Measurements from ENCODE around the gene CDK16. TPM values are rescaled to one million over a fixed set of nuclear protein-coding genes. Genes with fewer than 3 reads are reported as not detected.

The CDK16 gene
- total RNA-seq, 1 donor, result 91.6 TPM

DNA sequence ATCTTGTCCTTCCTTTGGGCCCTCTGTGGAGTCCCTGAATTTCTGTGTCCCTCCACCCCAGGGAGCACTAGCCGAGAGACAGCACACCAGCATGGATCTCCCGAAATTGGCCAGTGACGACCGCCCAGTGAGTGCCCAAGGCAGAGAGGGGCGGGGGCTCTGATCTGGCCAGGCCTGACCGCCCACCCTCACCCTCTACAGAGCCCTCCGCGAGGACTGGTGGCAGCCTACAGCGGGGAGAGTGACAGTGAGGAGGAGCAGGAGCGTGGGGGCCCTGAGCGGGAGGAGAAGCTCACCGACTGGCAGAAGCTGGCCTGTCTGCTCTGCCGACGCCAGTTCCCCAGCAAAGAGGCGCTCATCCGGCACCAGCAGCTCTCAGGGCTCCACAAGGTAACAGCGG is 33.2 kb upstream of the CDK16 start:
- no peak for DNase-seq (ENCODE audit: low read depth)
- no peak overlapping the region for H3K4me3 ChIP-seq (ENCODE audit: low read depth, low read length)
- TF ChIP-seq, protein P1, sequence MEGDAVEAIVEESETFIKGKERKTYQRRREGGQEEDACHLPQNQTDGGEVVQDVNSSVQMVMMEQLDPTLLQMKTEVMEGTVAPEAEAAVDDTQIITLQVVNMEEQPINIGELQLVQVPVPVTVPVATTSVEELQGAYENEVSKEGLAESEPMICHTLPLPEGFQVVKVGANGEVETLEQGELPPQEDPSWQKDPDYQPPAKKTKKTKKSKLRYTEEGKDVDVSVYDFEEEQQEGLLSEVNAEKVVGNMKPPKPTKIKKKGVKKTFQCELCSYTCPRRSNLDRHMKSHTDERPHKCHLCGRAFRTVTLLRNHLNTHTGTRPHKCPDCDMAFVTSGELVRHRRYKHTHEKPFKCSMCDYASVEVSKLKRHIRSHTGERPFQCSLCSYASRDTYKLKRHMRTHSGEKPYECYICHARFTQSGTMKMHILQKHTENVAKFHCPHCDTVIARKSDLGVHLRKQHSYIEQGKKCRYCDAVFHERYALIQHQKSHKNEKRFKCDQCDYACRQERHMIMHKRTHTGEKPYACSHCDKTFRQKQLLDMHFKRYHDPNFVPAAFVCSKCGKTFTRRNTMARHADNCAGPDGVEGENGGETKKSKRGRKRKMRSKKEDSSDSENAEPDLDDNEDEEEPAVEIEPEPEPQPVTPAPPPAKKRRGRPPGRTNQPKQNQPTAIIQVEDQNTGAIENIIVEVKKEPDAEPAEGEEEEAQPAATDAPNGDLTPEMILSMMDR (IDR thresholded peaks at IDR 0.05; ENCODE audit: insufficient read depth, low read length), result no peak

DNA sequence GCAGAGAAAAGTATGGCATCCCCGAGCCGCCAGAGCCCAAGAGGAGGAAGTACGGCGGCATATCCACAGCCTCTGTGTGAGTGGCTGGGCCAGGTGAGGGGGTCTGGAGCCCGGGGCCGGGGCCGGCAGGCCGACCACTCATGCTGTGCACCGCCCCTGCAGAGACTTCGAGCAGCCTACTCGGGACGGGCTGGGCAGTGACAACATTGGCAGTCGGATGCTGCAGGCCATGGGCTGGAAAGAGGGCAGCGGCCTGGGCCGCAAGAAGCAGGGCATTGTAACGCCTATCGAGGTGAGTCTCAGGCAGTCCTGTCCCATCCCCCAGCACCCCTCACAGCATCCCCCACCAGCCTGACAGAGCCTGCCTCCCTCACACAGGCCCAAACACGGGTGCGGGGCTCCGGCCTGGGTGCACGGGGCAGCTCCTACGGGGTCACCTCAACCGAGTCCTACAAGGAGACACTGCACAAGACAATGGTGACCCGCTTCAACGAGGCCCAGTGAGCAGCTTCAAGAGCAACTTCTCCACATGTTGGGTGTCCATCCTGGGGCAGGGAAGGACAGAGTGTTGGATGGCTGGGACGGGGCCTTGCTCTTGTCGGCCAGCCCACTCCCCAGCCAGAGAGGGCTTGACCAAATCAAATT is 32.3 kb upstream of the CDK16 start:
- DNase-seq (ENCODE audit: low read depth), result no peak
- TF ChIP-seq, protein P1 (IDR thresholded peaks at IDR 0.05; ENCODE audit: insufficient read depth, low read length), result no peak
- no peak overlapping the region for H3K4me3 ChIP-seq (ENCODE audit: low read depth, low read length)

DNA sequence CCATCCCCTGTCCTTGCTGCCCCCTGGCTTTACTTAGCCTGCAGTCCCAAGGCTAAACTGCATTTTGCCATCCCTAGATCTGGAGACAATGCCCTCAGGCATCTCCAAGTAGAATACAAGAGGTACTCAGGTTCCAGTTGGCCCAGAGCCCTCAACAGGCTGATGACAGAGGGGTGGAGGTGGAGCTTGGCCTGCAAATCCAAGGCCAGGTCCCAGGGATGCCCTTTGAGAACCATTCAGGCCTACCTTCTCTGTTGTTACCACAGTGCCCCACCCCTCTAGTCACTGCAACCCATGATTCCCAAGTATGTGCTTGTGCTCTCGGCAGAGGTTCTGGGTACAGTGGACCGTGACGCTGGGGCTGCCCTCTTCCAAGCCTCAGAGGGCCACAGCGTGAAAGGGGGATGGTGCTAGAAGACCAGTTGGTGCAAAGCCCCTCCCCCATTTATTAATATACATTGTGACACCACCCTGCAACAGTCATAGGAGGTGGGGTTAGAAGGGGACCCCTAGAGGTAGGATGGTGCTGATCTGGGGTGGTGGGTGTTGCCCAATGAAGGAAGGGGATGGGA is 31.3 kb upstream of the CDK16 start:
- TF ChIP-seq, protein P1 (IDR thresholded peaks at IDR 0.05; ENCODE audit: insufficient read depth, low read length), result no peak
- no peak overlapping the region for H3K4me3 ChIP-seq (ENCODE audit: low read depth, low read length)
- no peak for DNase-seq (ENCODE audit: low read depth)

DNA sequence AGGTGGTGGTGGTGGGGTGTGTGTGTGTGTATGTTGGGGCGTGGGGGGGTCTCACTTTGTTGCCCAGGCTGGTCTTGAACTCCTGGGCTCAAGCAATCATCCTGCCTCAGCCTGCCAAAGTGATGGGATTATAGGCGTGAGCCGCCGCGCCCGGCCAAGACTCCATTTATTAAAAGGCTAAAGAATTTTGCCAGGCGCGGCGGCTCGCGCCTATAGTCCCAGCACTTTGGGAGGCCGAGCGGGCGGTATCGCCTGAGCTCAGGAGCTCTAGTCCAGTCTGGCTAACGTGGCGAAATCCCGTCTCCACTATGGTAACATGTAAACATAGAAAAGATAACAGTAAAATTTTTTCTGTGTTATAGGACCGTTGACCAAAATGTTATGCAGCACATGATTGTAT is 28.6 kb upstream of the CDK16 start:
- no peak for DNase-seq (ENCODE audit: low read depth)
- H3K4me3 ChIP-seq (ENCODE audit: low read depth, low read length), result no peak overlapping the region
- TF ChIP-seq, protein P1 (IDR thresholded peaks at IDR 0.05; ENCODE audit: insufficient read depth, low read length), result no peak

DNA sequence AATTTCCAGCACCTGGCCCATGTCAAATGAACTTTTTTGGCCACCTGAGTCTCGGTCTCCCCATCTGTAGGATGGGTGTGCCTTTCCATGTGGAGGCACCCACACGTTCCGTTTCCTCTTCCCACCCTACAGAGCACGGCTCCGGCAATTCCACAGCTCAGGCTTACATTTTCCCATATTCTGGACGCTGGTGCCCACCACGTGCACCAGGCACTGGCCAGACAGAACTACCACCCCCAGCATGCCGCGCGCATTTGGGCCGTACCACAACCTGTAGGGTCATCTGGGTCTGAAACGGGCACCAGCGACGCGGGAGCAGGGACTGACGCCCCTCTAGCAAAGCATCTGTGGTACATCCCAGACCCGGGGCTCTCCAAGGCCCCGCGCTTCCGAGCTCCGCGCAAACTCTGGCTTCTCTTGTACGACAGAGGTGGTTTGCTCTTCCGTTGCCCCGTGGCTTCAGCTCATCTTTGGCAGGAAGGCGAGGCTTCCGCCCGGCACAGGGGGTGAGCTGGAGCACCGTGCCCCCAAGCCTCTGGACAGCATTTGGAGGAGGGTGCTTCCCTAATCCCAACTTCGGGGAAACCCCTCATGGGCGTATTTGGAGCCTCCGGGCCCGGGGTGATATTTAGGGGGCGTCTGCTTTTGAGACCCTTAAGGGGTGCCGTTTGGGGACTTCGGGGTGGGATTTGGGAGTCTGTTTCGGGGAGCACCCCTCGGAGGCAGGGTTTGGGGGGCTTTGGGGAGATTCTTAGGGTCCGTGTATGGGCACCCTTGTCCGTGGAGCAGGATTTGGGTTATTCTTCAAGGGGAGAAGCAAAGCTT is 27.8 kb upstream of the CDK16 start:
- H3K4me3 ChIP-seq (ENCODE audit: low read depth, low read length), result peak overlapping the region; percentile 70
- TF ChIP-seq, protein P1 (IDR thresholded peaks at IDR 0.05; ENCODE audit: insufficient read depth, low read length), result no peak
- DNase-seq (ENCODE audit: low read depth), result peak; percentile 92

DNA sequence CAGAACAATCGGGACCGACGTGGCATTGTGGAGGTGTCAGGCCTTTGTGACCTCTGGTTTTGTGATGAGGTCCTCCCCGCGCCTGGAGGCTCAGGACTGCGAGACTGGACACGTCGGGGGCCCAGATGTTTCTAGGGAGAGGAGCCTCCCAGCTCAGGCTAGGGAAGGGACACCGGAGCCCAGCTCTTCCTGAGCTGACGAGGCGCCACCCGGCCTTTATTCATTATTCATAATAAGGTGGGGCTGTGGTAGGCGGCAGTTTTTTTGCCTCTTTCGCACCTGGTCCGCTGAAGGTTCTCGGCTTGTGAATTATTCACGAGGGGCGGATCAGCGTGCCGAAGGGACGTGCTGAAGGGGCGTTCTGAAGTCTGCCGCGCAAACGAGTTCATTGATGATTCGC is 27.1 kb upstream of the CDK16 start:
- TF ChIP-seq, protein P1 (IDR thresholded peaks at IDR 0.05; ENCODE audit: insufficient read depth, low read length), result no peak
- peak overlapping the region; percentile 70 for H3K4me3 ChIP-seq (ENCODE audit: low read depth, low read length)
- no peak for DNase-seq (ENCODE audit: low read depth)

All from fibroblast of the aortic adventitia (primary cell).